ENCODE data around the gene PLA2G4F. TPM values are rescaled to one million over a fixed set of nuclear protein-coding genes. Genes with fewer than 3 reads are reported as not detected.

The PLA2G4F gene
- total RNA-seq, 1 experiment from 2014 or later = not detected

DNA sequence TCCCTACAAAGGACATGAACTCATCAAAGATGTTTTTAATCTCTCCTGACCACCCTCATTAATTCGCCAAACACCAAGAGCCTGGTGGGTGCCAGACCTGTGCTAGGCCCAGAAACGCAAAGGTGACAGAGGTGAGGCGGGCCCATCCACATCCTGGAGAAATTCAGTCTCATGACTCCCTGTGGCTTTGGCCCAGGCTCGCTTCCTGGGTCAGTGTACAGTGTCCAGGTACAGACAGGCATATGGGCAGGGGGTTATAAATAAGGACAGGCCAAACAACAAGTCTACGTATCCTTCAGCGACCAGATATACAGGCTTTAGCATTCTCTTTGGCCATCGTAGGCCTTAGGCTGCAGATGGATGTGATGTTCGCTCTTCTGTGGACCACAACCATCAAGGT lies 945 bp upstream of the PLA2G4F start:
- H3K4me2 ChIP-seq (ENCODE audit: insufficient read depth, insufficient read length, low read length) = no peak overlapping the region
- H3T11ph ChIP-seq (ENCODE audit: low read length) = no peak overlapping the region
- H4K91ac ChIP-seq (ENCODE audit: insufficient read length, low read depth, low read length) = no peak overlapping the region
- H2AK5ac ChIP-seq (ENCODE audit: insufficient read length, low read length) = no peak overlapping the region
- H3K9me3 ChIP-seq (ENCODE audit: control insufficient read depth, low read depth, low read length) = no peaks in the 10 kb centered on the region
- WGBS (ENCODE audit: extremely low coverage, insufficient read length, low lambda C conversion rate) = no CpG with 5 or more reads among the region's 8 CpGs
- H2BK15ac ChIP-seq (ENCODE audit: low read depth, low read length) = no peak overlapping the region
- H2BK20ac ChIP-seq (ENCODE audit: low read depth, low read length, poor library complexity, severe bottlenecking) = no peak overlapping the region
- H3K79me2 ChIP-seq (ENCODE audit: insufficient read depth, low read length) = no peaks in the 10 kb centered on the region
- H3K27me3 ChIP-seq (ENCODE audit: insufficient read depth, low read length) = no peaks in the 10 kb centered on the region
- H3K23ac ChIP-seq (ENCODE audit: insufficient read length, low read depth, low read length) = no peak overlapping the region
- H4K8ac ChIP-seq (replicated peaks; ENCODE audit: insufficient read length, low read depth, low read length) = no peak overlapping the region
- H3K18ac ChIP-seq (ENCODE audit: insufficient read length, low read depth, low read length) = no peak overlapping the region
- no peak overlapping the region for H3K9ac ChIP-seq (ENCODE audit: extremely low read depth, insufficient read length, low read length)
- H2BK12ac ChIP-seq (ENCODE audit: insufficient read length, low read depth, low read length) = no peak overlapping the region
- no peak overlapping the region for H3K27ac ChIP-seq (ENCODE audit: insufficient read length, low read depth, low read length)
- no peak for DNase-seq
- no peak overlapping the region for H3K14ac ChIP-seq (ENCODE audit: insufficient read depth, low read length)
- Mint-ChIP-seq H3K27ac (no peak overlapping the region; a peak in 1 of 7 replicates), H3K4me3 (no peak overlapping the region), H3K4me1 (peaks cover 3 to 5% of the 10 kb centered on the region in 2 experiments; a peak in 3 of 4 replicates), H3K9me3 (no peaks in the 10 kb centered on the region), H3K27me3 (ENCODE audit: low read depth) (no peaks in the 10 kb centered on the region; the same call in 1 of the 2 replicates), H3K36me3 (ENCODE audit: insufficient read depth in 1 of 3, low read depth in 3 of 3) (peaks cover 7 to 38% (median 21%) of the 10 kb centered on the region in 3 experiments)
- H3K79me1 ChIP-seq (ENCODE audit: insufficient read depth, low read depth, low read length, poor library complexity, severe bottlenecking) = no peaks in the 10 kb centered on the region
- H3K4me1 ChIP-seq (ENCODE audit: insufficient read depth, low read length) = no peaks in the 10 kb centered on the region
- no peaks in the 10 kb centered on the region for H4K20me1 ChIP-seq (ENCODE audit: control insufficient read depth, insufficient read depth, insufficient read length)
- H4K5ac ChIP-seq (ENCODE audit: insufficient read length, low read depth, low read length) = no peak overlapping the region
- no peak overlapping the region for H2BK120ac ChIP-seq (ENCODE audit: low read depth, low read length, poor library complexity, severe bottlenecking)
- H2AFZ ChIP-seq (ENCODE audit: low read length) = no peak overlapping the region
- TF ChIP-seq, protein P1, sequence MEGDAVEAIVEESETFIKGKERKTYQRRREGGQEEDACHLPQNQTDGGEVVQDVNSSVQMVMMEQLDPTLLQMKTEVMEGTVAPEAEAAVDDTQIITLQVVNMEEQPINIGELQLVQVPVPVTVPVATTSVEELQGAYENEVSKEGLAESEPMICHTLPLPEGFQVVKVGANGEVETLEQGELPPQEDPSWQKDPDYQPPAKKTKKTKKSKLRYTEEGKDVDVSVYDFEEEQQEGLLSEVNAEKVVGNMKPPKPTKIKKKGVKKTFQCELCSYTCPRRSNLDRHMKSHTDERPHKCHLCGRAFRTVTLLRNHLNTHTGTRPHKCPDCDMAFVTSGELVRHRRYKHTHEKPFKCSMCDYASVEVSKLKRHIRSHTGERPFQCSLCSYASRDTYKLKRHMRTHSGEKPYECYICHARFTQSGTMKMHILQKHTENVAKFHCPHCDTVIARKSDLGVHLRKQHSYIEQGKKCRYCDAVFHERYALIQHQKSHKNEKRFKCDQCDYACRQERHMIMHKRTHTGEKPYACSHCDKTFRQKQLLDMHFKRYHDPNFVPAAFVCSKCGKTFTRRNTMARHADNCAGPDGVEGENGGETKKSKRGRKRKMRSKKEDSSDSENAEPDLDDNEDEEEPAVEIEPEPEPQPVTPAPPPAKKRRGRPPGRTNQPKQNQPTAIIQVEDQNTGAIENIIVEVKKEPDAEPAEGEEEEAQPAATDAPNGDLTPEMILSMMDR (conservative IDR thresholded peaks at IDR 0.05) = no peak
- no peak overlapping the region for H2BK5ac ChIP-seq (ENCODE audit: insufficient read length, low read length)
- no peaks in the 10 kb centered on the region for H3K23me2 ChIP-seq (ENCODE audit: insufficient read length, low read depth, low read length, poor library complexity, severe bottlenecking)
- no peak overlapping the region for H3K56ac ChIP-seq (ENCODE audit: insufficient read length, low read depth, low read length)
- H3K4ac ChIP-seq (ENCODE audit: low read depth, low read length) = no peak overlapping the region
